AG04450 (cell line): Measurements from ENCODE around the gene CRACDL. TPM values are rescaled to one million over a fixed set of nuclear protein-coding genes. Genes with fewer than 3 reads are reported as not detected.

ENCODE experiments used
- CTCF ChIA-PET: fragments of 300-600, 350-600 bp; formaldehyde crosslinking; extraction: SDS; loops from one replicate; lab custom pipeline; 2022; ENCODE audit warnings: antibody characterized with exemption, inconsistent platforms; lab: Charles Lee
- POLR2A ChIA-PET: fragments of 350-600 bp; formaldehyde crosslinking; extraction: SDS; loops from one replicate; lab custom pipeline; 2021; ENCODE audit warnings: antibody characterized with exemption, inconsistent platforms; lab: Yijun Ruan, JAX
- DNase-seq: peaks from one replicate; pipeline ENCODE4 v3.0.0-alpha.2; 2011; ENCODE audit warnings: low read depth, low spot score
- H3K27ac ChIP-seq: one replicate; pipeline ENCODE4 v1.5.1; 2012; ENCODE audit warnings: low read depth, low read length, control low read depth
- H3K27me3 ChIP-seq: one replicate; pipeline ENCODE4 v1.6.0; 2012; ENCODE audit warnings: low read length; ENCODE audit not compliant: control insufficient read depth, insufficient read depth
- H3K4me3 ChIP-seq: 2 replicates; pipeline ENCODE4 v1.5.1; 2011; ENCODE audit warnings: mild to moderate bottlenecking, low read depth, low read length, control low read depth
- H3K9me3 ChIP-seq: 2 replicates; pipeline ENCODE4 v1.5.1; 2012; ENCODE audit warnings: low read length; ENCODE audit not compliant: control insufficient read depth, insufficient read depth
- polyA plus RNA-seq: library from polyadenylated mRNA; depleted of rRNA; stranded (reverse); fragments of >200 nt; gene quantifications from 2 replicates; pipeline ENCODE4 v1.2.3, GENCODE V29; 2011
- TF ChIP-seq, protein P1 (sequence below): IDR thresholded peaks from 2 replicates; pipeline ENCODE4 v1.5.1; 2011; ENCODE audit warnings: low read depth, low read length, control low read depth, inconsistent platforms

CRACDL gene
- polyA plus RNA-seq, 1 experiment = not detected

DNA sequence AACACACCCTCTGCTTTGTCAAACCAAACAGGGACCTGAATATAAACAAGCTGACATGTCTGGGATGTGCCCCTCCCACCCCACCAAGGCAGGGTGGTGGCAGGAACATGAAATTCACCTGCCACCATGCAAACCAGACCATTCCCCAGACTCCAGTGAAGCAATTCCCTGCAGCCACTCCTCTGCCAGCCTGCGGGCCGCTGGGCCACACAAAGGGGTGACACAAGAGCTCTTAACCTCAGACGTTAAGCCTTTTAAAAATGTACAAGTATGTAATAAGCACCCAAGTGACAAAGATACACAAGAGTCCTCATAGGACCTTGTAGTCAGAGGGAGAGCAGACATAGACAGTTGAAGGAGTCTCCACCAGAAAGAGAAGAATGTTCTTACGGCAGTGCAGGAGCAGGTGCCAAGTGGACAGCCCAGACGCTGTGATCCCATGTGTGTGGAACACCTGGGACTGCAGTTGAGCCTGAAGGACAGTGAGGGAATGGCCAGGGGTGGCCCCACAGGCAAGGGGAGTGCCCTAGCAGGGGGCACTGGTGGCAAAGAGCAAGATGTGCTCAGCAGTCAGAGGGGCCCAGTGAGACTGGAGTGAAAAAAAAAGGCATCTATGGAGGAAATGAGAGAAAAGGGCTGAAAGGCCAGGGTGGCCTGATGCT, 36.9 kb downstream of the CRACDL start:
- POLR2A ChIA-PET = no interaction called here
- TF ChIP-seq, protein P1, sequence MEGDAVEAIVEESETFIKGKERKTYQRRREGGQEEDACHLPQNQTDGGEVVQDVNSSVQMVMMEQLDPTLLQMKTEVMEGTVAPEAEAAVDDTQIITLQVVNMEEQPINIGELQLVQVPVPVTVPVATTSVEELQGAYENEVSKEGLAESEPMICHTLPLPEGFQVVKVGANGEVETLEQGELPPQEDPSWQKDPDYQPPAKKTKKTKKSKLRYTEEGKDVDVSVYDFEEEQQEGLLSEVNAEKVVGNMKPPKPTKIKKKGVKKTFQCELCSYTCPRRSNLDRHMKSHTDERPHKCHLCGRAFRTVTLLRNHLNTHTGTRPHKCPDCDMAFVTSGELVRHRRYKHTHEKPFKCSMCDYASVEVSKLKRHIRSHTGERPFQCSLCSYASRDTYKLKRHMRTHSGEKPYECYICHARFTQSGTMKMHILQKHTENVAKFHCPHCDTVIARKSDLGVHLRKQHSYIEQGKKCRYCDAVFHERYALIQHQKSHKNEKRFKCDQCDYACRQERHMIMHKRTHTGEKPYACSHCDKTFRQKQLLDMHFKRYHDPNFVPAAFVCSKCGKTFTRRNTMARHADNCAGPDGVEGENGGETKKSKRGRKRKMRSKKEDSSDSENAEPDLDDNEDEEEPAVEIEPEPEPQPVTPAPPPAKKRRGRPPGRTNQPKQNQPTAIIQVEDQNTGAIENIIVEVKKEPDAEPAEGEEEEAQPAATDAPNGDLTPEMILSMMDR = no peak
- no peak overlapping the region for H3K27ac ChIP-seq
- no peak overlapping the region for H3K4me3 ChIP-seq
- no peak for DNase-seq
- peaks cover 7% of the 10 kb centered on the region for H3K27me3 ChIP-seq
- CTCF ChIA-PET = no interaction called here
- H3K9me3 ChIP-seq = no peaks in the 10 kb centered on the region

DNA sequence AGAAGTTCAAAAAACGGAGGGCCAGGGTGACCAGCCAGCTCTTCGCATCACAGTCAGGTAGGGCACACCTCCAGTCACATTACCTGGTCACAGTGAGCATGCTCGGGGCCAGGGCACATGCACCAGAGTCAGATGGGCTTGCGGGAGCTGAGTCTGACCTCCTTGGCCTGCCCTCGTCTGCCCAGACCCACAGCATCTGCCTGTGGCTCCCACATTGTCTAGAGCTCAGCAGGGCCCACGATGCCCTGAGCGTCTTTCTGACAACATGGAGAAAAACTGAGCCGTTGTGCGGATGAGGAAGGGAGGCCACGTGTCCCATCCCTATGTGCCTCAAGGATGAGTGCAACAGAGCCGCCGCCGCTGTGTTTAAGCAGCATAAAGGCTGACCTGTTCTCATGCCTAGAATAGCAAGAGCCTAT, 37.6 kb downstream of the CRACDL start:
- Histone ChIP-seq H3K27me3 (peaks cover 7% of the 10 kb centered on the region), H3K27ac (no peak overlapping the region), H3K9me3 (no peaks in the 10 kb centered on the region), H3K4me3 (no peak overlapping the region)
- CTCF ChIA-PET = interaction anchor here (0.6 kb wide), 1 partner anchor 382 kb away, joined by 4 read pairs; no protein-coding TSS in a partner anchor
- no peak for DNase-seq
- POLR2A ChIA-PET = no interaction called here
- TF ChIP-seq, protein P1 = no peak

DNA sequence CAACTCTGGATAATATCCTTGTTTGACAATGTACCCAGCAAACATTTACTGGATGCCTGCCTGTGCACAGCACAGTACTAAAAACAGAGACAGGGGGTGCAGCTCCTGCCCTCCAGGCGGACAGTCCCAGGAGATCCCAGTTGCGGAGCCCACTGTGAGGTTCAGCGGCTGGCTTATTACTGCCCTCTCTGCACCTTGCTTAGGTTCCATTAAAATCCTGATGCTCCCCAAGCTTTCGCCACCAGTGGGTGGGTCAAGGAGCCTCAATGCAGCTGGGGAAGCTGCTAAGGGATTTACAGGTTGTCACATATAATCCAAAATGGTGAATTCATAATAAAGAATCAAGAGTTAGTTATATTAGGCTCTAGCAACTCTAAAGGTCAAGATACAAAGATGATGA, 38.3 kb downstream of the CRACDL start:
- Histone ChIP-seq H3K27me3 (peaks cover 8% of the 10 kb centered on the region), H3K4me3 (no peak overlapping the region), H3K9me3 (no peaks in the 10 kb centered on the region), H3K27ac (no peak overlapping the region)
- POLR2A ChIA-PET = no interaction called here
- DNase-seq = no peak
- TF ChIP-seq, protein P1 = no peak
- CTCF ChIA-PET = interaction anchor here (0.6 kb wide), 1 partner anchor 382 kb away, joined by 4 read pairs; no protein-coding TSS in a partner anchor

DNA sequence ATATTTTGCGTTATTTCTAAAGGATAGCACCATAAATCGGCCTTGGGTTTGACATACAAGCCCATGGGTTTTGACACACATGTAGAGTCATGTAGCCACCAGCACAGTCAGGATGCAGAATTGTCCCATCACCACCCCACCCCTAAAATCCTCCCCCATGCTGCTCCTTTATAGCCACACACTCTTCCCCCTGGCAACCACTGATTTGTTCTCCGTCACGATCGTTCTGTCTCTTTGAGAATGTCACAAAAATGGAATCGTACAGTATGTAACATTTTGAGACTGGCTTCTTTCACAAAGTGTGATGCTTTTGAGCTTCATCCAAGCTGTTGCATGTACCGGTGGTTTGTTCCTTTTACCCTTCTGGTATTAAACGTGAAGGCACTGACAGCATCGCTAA, 39.1 kb downstream of the CRACDL start:
- ChIA-PET CTCF (no interaction called here), POLR2A (no interaction called here)
- TF ChIP-seq, protein P1 = no peak
- H3K4me3 ChIP-seq = no peak overlapping the region
- no peak overlapping the region for H3K27ac ChIP-seq
- no peak for DNase-seq
- no peaks in the 10 kb centered on the region for H3K9me3 ChIP-seq
- H3K27me3 ChIP-seq = peaks cover 9% of the 10 kb centered on the region

DNA sequence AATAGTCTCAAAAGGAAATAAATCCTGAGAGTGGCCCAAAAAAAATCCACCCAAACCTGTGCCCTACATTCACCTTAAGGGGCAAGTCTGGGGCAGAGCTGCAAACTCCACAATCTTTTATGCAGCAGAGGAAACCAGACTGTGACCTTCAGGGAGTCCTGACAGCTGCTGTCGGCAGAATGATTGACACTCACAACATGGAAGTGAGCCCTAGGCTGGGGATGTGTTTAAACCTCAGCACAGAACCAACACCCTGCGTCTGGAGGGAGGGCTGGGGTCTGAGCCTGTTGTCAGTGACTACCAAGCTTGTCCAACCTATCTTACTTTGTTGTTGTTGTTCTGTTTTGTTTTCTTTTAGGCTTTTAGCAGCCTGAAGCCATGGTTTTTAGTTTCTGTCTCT, 39.6 kb downstream of the CRACDL start:
- no peak for DNase-seq
- Histone ChIP-seq H3K9me3 (no peaks in the 10 kb centered on the region), H3K27me3 (peaks cover 9% of the 10 kb centered on the region), H3K27ac (no peak overlapping the region), H3K4me3 (no peak overlapping the region)
- POLR2A ChIA-PET = no interaction called here
- TF ChIP-seq, protein P1 = no peak
- CTCF ChIA-PET = no interaction called here
